Keratinocyte (primary cell): ENCODE results near the gene FASN. TPM values are rescaled to one million over a fixed set of nuclear protein-coding genes. Genes with fewer than 3 reads are reported as not detected.
A peak's percentile ranks its signal among the peaks of the same experiment; 100 is the strongest.

ENCODE experiments used
- DNase-seq: peaks from one replicate; pipeline ENCODE4 v3.0.0-alpha.2; 2011; ENCODE audit warnings: low read depth, missing footprints, low spot score
- FAIRE-seq: peaks from 2 replicates; lab custom pipeline; 2011; peaks lifted over from hg19 to GRCh38; lab: Jason Lieb, UNC
- H2AFZ ChIP-seq: 2 replicates; pipeline ENCODE4 v1.6.0; 2012; ENCODE audit warnings: low read length, control low read depth, inconsistent platforms; ENCODE audit not compliant: control insufficient read depth
- H3K27ac ChIP-seq: 2 replicates; pipeline ENCODE4 v1.5.1; 2011; ENCODE audit warnings: low read length; ENCODE audit not compliant: control insufficient read depth, insufficient read depth
- H3K27me3 ChIP-seq: 3 replicates; pipeline ENCODE4 v1.6.0; 2011; ENCODE audit warnings: low read length; ENCODE audit not compliant: control insufficient read depth, insufficient read depth; ENCODE audit errors: extremely low read depth
- H3K36me3 ChIP-seq, 2 experiments: 2 replicates in 1 of 2; 3 replicates in 1 of 2; pipeline ENCODE4 v1.5.1; 2011; ENCODE audit warnings: low read length in 2 of 2, mild to moderate bottlenecking in 1 of 2; ENCODE audit not compliant: control insufficient read depth in 2 of 2, insufficient read depth in 2 of 2; ENCODE audit errors: extremely low read depth in 1 of 2
- H3K4me1 ChIP-seq: 3 replicates; pipeline ENCODE4 v1.5.1; 2011; ENCODE audit warnings: low read length; ENCODE audit not compliant: control insufficient read depth, insufficient read depth; ENCODE audit errors: extremely low read depth
- H3K4me2 ChIP-seq: 3 replicates; pipeline ENCODE4 v1.6.0; 2011; ENCODE audit warnings: low read depth, low read length; ENCODE audit not compliant: control insufficient read depth, insufficient read depth; ENCODE audit errors: extremely low read depth
- H3K4me3 ChIP-seq, 3 experiments: fragments of 200-600 bp in 1 of 3; sonication (generic) in 1 of 3; 2 replicates in 2 of 3; 3 replicates in 1 of 3; pipeline ENCODE4 v1.5.1; 2011 to 2016; ENCODE audit warnings: low read length in 3 of 3, mild to moderate bottlenecking in 3 of 3, control low read depth in 2 of 3, inconsistent platforms in 1 of 3, low read depth in 1 of 3, mixed read lengths in 1 of 3, mixed run types in 1 of 3, moderate library complexity in 1 of 3; ENCODE audit not compliant: control insufficient read depth in 2 of 3, insufficient read depth in 2 of 3; ENCODE audit errors: extremely low read depth in 1 of 3
- H3K79me2 ChIP-seq: 2 replicates; pipeline ENCODE4 v1.6.0; 2012; ENCODE audit warnings: low read length; ENCODE audit not compliant: control insufficient read depth, insufficient read depth
- H3K9ac ChIP-seq: 3 replicates; pipeline ENCODE4 v1.6.0; 2011; ENCODE audit warnings: low read length; ENCODE audit not compliant: control insufficient read depth, insufficient read depth; ENCODE audit errors: extremely low read depth
- H3K9me1 ChIP-seq: 3 replicates; pipeline ENCODE4 v1.6.0; 2011; ENCODE audit warnings: low read length; ENCODE audit not compliant: control insufficient read depth, insufficient read depth; ENCODE audit errors: extremely low read depth
- H3K9me3 ChIP-seq: 2 replicates; pipeline ENCODE4 v1.5.1; 2012; ENCODE audit warnings: low read depth, low read length; ENCODE audit not compliant: control insufficient read depth
- H4K20me1 ChIP-seq: 3 replicates; pipeline ENCODE4 v1.6.0; 2011; ENCODE audit warnings: low read length; ENCODE audit not compliant: control insufficient read depth, insufficient read depth; ENCODE audit errors: extremely low read depth
- EZH2 ChIP-seq: IDR thresholded peaks from one replicate; pipeline ENCODE4 v1.6.1; 2012; ENCODE audit warnings: inconsistent platforms, mild to moderate bottlenecking, low read length, moderate library complexity
- dilution Hi-C: fragments of 300-500 bp; cut with MboI; formaldehyde crosslinking; loops from one replicate; pipeline ENCODE4 v1.7.0; 2020; ENCODE audit warnings: low sequenced_read_pairs; ENCODE audit not compliant: extremely low pct_ligation_motif_present
- polyA plus RNA-seq, 5 experiments: library from polyadenylated mRNA; depleted of rRNA in 3 of 5; stranded (reverse) in 3 of 5; stranded (forward) in 1 of 5; unstranded in 1 of 5; fragments of >200 nt; gene quantifications; 1 replicate in 1 of 5; 2 replicates in 3 of 5; 3 replicates in 1 of 5; pipeline versions ENCODE4 v1.2.1 to v1.2.3, GENCODE V29; 2011 to 2012; ENCODE audit warnings: missing spikeins in 2 of 5, low read depth in 1 of 5, low replicate concordance in 1 of 5
- TF ChIP-seq, protein P1 (sequence below), 3 experiments: IDR thresholded peaks in 1 of 3; conservative IDR thresholded peaks in 1 of 3; optimal IDR thresholded peaks in 1 of 3; 2 replicates in 2 of 3; 3 replicates in 1 of 3; pipeline versions ENCODE3 to v1.5.1; 2011; ENCODE audit warnings: low read length in 3 of 3, mild to moderate bottlenecking in 3 of 3, moderate library complexity in 2 of 3, control low read depth in 1 of 3, inconsistent platforms in 1 of 3; ENCODE audit not compliant: insufficient read depth in 2 of 3; ENCODE audit errors: extremely low read depth in 1 of 3

FASN gene
- polyA plus RNA-seq, 1 donor (not counting 4 experiments of a cell fraction or from before 2014, with no cell fraction given) = 44.7 TPM

- H3K36me3 ChIP-seq = peaks cover 2 to 6% of the 10 kb centered on the region in 2 experiments
- DNase-seq (no peak), FAIRE-seq (no peak)
- peaks cover 2% of the 10 kb centered on the region for H3K9me1 ChIP-seq
- TF ChIP-seq EZH2 = no peak
- TF ChIP-seq, protein P1, sequence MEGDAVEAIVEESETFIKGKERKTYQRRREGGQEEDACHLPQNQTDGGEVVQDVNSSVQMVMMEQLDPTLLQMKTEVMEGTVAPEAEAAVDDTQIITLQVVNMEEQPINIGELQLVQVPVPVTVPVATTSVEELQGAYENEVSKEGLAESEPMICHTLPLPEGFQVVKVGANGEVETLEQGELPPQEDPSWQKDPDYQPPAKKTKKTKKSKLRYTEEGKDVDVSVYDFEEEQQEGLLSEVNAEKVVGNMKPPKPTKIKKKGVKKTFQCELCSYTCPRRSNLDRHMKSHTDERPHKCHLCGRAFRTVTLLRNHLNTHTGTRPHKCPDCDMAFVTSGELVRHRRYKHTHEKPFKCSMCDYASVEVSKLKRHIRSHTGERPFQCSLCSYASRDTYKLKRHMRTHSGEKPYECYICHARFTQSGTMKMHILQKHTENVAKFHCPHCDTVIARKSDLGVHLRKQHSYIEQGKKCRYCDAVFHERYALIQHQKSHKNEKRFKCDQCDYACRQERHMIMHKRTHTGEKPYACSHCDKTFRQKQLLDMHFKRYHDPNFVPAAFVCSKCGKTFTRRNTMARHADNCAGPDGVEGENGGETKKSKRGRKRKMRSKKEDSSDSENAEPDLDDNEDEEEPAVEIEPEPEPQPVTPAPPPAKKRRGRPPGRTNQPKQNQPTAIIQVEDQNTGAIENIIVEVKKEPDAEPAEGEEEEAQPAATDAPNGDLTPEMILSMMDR (optimal IDR thresholded peaks at IDR 0.05 in 1 of 3, IDR thresholded peaks at IDR 0.05 in 1 of 3, conservative IDR thresholded peaks at IDR 0.05 in 1 of 3; ENCODE audit: extremely low read depth in 1 of 3, insufficient read depth in 2 of 3, low read length in 3 of 3) = no peak
- H3K79me2 ChIP-seq = no peaks in the 10 kb centered on the region
- no peak overlapping the region for H3K27ac ChIP-seq
- peaks cover 39% of the 10 kb centered on the region for H3K4me1 ChIP-seq
- no peak overlapping the region for H2AFZ ChIP-seq
- H4K20me1 ChIP-seq = no peaks in the 10 kb centered on the region
- H3K4me3 ChIP-seq = no peak overlapping the region
- peak overlapping the region; percentile 2 for H3K4me2 ChIP-seq
- dilution Hi-C loops = no loop called here
- H3K9ac ChIP-seq = no peak overlapping the region
- no peaks in the 10 kb centered on the region for H3K27me3 ChIP-seq
- no peaks in the 10 kb centered on the region for H3K9me3 ChIP-seq
These were observed 5.8 kb upstream of the FASN start for GRCh38 chr17:82103553-82104451.

- H3K27ac ChIP-seq = no peak overlapping the region
- peaks cover 8% of the 10 kb centered on the region for H3K79me2 ChIP-seq
- dilution Hi-C loops = no loop called here
- H4K20me1 ChIP-seq = peaks cover under 1% of the 10 kb centered on the region
- H3K36me3 ChIP-seq = no peaks in the 10 kb centered on the region
- no peak for DNase-seq
- no peak overlapping the region for H3K9ac ChIP-seq
- peaks cover 39% of the 10 kb centered on the region for H3K4me1 ChIP-seq
- TF ChIP-seq, protein P1 (optimal IDR thresholded peaks at IDR 0.05 in 1 of 3, IDR thresholded peaks at IDR 0.05 in 1 of 3, conservative IDR thresholded peaks at IDR 0.05 in 1 of 3; ENCODE audit: extremely low read depth in 1 of 3, insufficient read depth in 2 of 3, low read length in 3 of 3) = no peak
- no peak for TF ChIP-seq EZH2
- no peak overlapping the region for H3K4me3 ChIP-seq
- H3K27me3 ChIP-seq = no peaks in the 10 kb centered on the region
- peaks cover 2% of the 10 kb centered on the region for H3K9me1 ChIP-seq
- H3K4me2 ChIP-seq = no peak overlapping the region
- H3K9me3 ChIP-seq = no peaks in the 10 kb centered on the region
- H2AFZ ChIP-seq = no peak overlapping the region
- no peak for FAIRE-seq
These were observed 4.0 kb upstream of the FASN start for GRCh38 chr17:82101767-82102679.
